HEK293 (cell line): Measurements from ENCODE around the gene FIS1.

Experiments
- CTCF ChIP-seq: fragments of 450-650 bp; formaldehyde crosslinking; IDR thresholded peaks from 2 replicates; pipeline ENCODE4 v1.5.1; 2016; ENCODE audit warnings: missing biosample characterization, missing genetic modification characterization
- YY1 ChIP-seq: fragments of 450-650 bp; formaldehyde crosslinking; IDR thresholded peaks from 2 replicates; pipeline ENCODE4 v1.5.1; 2018; ENCODE audit warnings: missing biosample characterization, missing genetic modification characterization
- ZNF184 ChIP-seq: fragments of 450-650 bp; IDR thresholded peaks from 2 replicates; pipeline ENCODE4 v1.5.1; 2018; ENCODE audit warnings: missing biosample characterization, mild to moderate bottlenecking, missing genetic modification characterization

GRCh38 chr7:101288439-101288838 is 43.6 kb upstream of the FIS1 start:
- TF ChIP-seq CTCF (tag by site-specific recombination) = no peak
- TF ChIP-seq YY1 (tag by site-specific recombination) = no peak
- TF ChIP-seq ZNF184 (tag by site-specific recombination) = no peak
